Middle frontal gyrus (tissue), 1 donor: Measurements from ENCODE around the gene ASCL1.

Experiments used
- DNase-seq: peaks from one replicate; pipeline ENCODE4 v3.0.0-alpha.2; 2015; ENCODE audit warnings: low spot score; ENCODE audit errors: extremely low spot score

ASCL1 gene

GRCh38 chr12:102950950-102951619, 6.4 kb upstream of the ASCL1 start:
- DNase-seq: no peak

GRCh38 chr12:102951841-102952240, 5.6 kb upstream of the ASCL1 start:
- no peak for DNase-seq

- no peak for DNase-seq
Measured at GRCh38 chr12:102953221-102953620, 4.3 kb upstream of the ASCL1 start.

- no peak for DNase-seq
Measured at GRCh38 chr12:102954134-102954533, 3.3 kb upstream of the ASCL1 start.

GRCh38 chr12:102955926-102956737, 1.3 kb upstream of the ASCL1 start:
- DNase-seq: no peak

- DNase-seq: no peak
Measured at GRCh38 chr12:102956738-102957327, 641 bp upstream of the ASCL1 start.

GRCh38 chr12:102958073-102958829, 777 bp downstream of the ASCL1 start:
- DNase-seq: no peak

- DNase-seq: no peak
Measured at GRCh38 chr12:102958830-102959176, 1.3 kb downstream of the ASCL1 start.

- no peak for DNase-seq
Measured at GRCh38 chr12:102959391-102959790, 1.9 kb downstream of the ASCL1 start.

- peak; percentile 41 for DNase-seq
Measured at GRCh38 chr12:102960766-102961465, 3.4 kb downstream of the ASCL1 start.

GRCh38 chr12:102961466-102961855, 4.0 kb downstream of the ASCL1 start:
- no peak for DNase-seq

- no peak for DNase-seq
Measured at GRCh38 chr12:102962532-102962931, 5.1 kb downstream of the ASCL1 start.

GRCh38 chr12:102962986-102963385, 5.5 kb downstream of the ASCL1 start:
- DNase-seq: no peak

- no peak for DNase-seq
Measured at GRCh38 chr12:102963796-102964195, 6.3 kb downstream of the ASCL1 start.

- no peak for DNase-seq
Measured at GRCh38 chr12:102964872-102965271, 7.4 kb downstream of the ASCL1 start.

- DNase-seq: no peak
Measured at GRCh38 chr12:102965281-102966155, 8.0 kb downstream of the ASCL1 start.

GRCh38 chr12:102966200-102966863, 8.9 kb downstream of the ASCL1 start:
- DNase-seq: no peak

GRCh38 chr12:102970780-102971179, 13.3 kb downstream of the ASCL1 start:
- no peak for DNase-seq

GRCh38 chr12:102971227-102971626, 13.8 kb downstream of the ASCL1 start:
- no peak for DNase-seq

- DNase-seq: no peak
Measured at GRCh38 chr12:102973583-102973982, 16.1 kb downstream of the ASCL1 start.
